Muscle of leg (tissue), 11 donors: Measurements from ENCODE around the gene GTPBP6. TPM values are rescaled to one million over a fixed set of nuclear protein-coding genes. Genes with fewer than 3 reads are reported as not detected.
A peak's percentile ranks its signal among the peaks of the same experiment; 100 is the strongest.
"Not testable (repeated sequence)": the region's sequence is repeated elsewhere in the genome, so short reads cannot be mapped to it uniquely, and the experiment has no call there.

Source experiments
- DNase-seq: peaks from one replicate; pipeline ENCODE4 v3.0.0; 2013
- H3K27ac ChIP-seq: one replicate; pipeline ENCODE4 v1.5.1; 2013; ENCODE audit warnings: mild to moderate bottlenecking, low read length, control low read depth
- H3K27me3 ChIP-seq: one replicate; pipeline ENCODE4 v1.6.1; 2013; ENCODE audit warnings: low read length; ENCODE audit not compliant: control insufficient read depth, insufficient read depth
- H3K36me3 ChIP-seq: one replicate; pipeline ENCODE4 v1.6.1; 2013; ENCODE audit warnings: low read length; ENCODE audit not compliant: control insufficient read depth, insufficient read depth
- H3K4me1 ChIP-seq: one replicate; pipeline ENCODE4 v1.6.1; 2013; ENCODE audit warnings: low read length; ENCODE audit not compliant: control insufficient read depth, insufficient read depth
- H3K4me3 ChIP-seq: one replicate; pipeline ENCODE4 v1.5.1; 2013; ENCODE audit warnings: low read length, control low read depth
- H3K9me3 ChIP-seq: replicated peaks from 2 replicates; pipeline ENCODE4 v1.6.1; 2013; ENCODE audit warnings: low read depth, low read length; ENCODE audit not compliant: control insufficient read depth
- WGBS: methylation state at CpG from one replicate; pipeline ENCODE4 v1.1.5; 2013; ENCODE audit warnings: missing lambda C conversion rate; ENCODE audit not compliant: insufficient coverage; 5-methylcytosine and 5-hydroxymethylcytosine counted together
- polyA plus RNA-seq, 8 donors: library from polyadenylated mRNA; unstranded; fragments of 120-200 nt; gene quantifications; one replicate each; pipeline versions ENCODE4 v1.2.1 to v1.2.3, GENCODE V29; 2013; ENCODE audit warnings: inconsistent platforms in 1 of 8, low replicate concordance in 1 of 8; ENCODE audit not compliant: insufficient read length in 8 of 8, insufficient read depth in 1 of 8
- total RNA-seq: library from RNA; stranded (reverse); fragments of 120-200 nt; gene quantifications from one replicate; pipeline ENCODE4 v1.2.4, GENCODE V29; 2013

The GTPBP6 gene
- total and polyA plus RNA-seq, 9 donors: 27.3 to 63.9 (median 54.1) TPM

GRCh38 chrX:290476-291166 is 28.0 kb downstream of the GTPBP6 start:
- Histone ChIP-seq H3K27ac (no peak overlapping the region), H3K4me1 (no peaks in the 10 kb centered on the region), H3K9me3 (peaks cover 4% of the 10 kb centered on the region), H3K4me3 (no peak overlapping the region), H3K36me3 (peaks cover 38% of the 10 kb centered on the region), H3K27me3 (no peaks in the 10 kb centered on the region)
- DNase-seq: no peak
- 91% methylated on average over 21 of the region's 42 CpGs for WGBS

- 93% methylated on average over 24 of the region's 25 CpGs for WGBS
- Histone ChIP-seq H3K4me1 (no peaks in the 10 kb centered on the region), H3K4me3 (no peak overlapping the region), H3K27me3 (no peaks in the 10 kb centered on the region), H3K9me3 (peaks cover 4% of the 10 kb centered on the region), H3K36me3 (peaks cover 43% of the 10 kb centered on the region), H3K27ac (no peak overlapping the region)
- DNase-seq: no peak
Observed at GRCh38 chrX:288561-288991, 30.0 kb downstream of the GTPBP6 start.

- H3K4me3 ChIP-seq: no peak overlapping the region
- 94% methylated on average over 3 of the region's 7 CpGs for WGBS
- no peak overlapping the region for H3K27ac ChIP-seq
- no peaks in the 10 kb centered on the region for H3K27me3 ChIP-seq
- no peaks in the 10 kb centered on the region for H3K4me1 ChIP-seq
- peaks cover 34% of the 10 kb centered on the region for H3K36me3 ChIP-seq
- DNase-seq: no peak
- no peaks in the 10 kb centered on the region for H3K9me3 ChIP-seq
Observed at GRCh38 chrX:287670-288069, 30.9 kb downstream of the GTPBP6 start.

GRCh38 chrX:285076-285677 is 33.4 kb downstream of the GTPBP6 start:
- no peak overlapping the region for H3K4me3 ChIP-seq
- H3K4me1 ChIP-seq: peaks cover 3% of the 10 kb centered on the region
- H3K27ac ChIP-seq: no peak overlapping the region
- H3K9me3 ChIP-seq: no peaks in the 10 kb centered on the region
- no peak for DNase-seq
- H3K36me3 ChIP-seq: peaks cover 24% of the 10 kb centered on the region
- H3K27me3 ChIP-seq: no peaks in the 10 kb centered on the region
- WGBS: 98% methylated on average over 12 of the region's 13 CpGs

- H3K9me3 ChIP-seq: no peaks in the 10 kb centered on the region
- peak overlapping the region; percentile 61 for H3K4me3 ChIP-seq
- peak overlapping the region; percentile 62 for H3K27ac ChIP-seq
- peaks cover 11% of the 10 kb centered on the region for H3K36me3 ChIP-seq
- no peaks in the 10 kb centered on the region for H3K27me3 ChIP-seq
- whole genome bisulfite sequencing: 0% methylated on average over 30 of the region's 45 CpGs
- DNase-seq: peak; percentile 96
- peaks cover 7% of the 10 kb centered on the region for H3K4me1 ChIP-seq
Observed at GRCh38 chrX:283115-283845, 35.3 kb downstream of the GTPBP6 start.

GRCh38 chrX:282000-282681 is 36.5 kb downstream of the GTPBP6 start:
- DNase-seq, H3K27me3 ChIP-seq, H3K27ac ChIP-seq, H3K9me3 ChIP-seq, H3K4me1 ChIP-seq, H3K4me3 ChIP-seq: not testable (repeated sequence)
- peaks cover 11% of the 10 kb centered on the region for H3K36me3 ChIP-seq
- 79% methylated on average over 7 of the region's 21 CpGs for WGBS

GRCh38 chrX:281166-281999 is 37.2 kb downstream of the GTPBP6 start, which contains the start of gene PLCXD1:
PLCXD1 (plus strand) TSS chrX:281381; CDS start chrX:284188, 2,807 bp downstream.
- H3K4me3 ChIP-seq: peak within 1 kb of the TSS; percentile 27
- WGBS: 30% methylated on average over 14 of the region's 25 CpGs
- no peaks in the 10 kb centered on the region for H3K9me3 ChIP-seq
- DNase-seq: peak; percentile 88
- peak within 1 kb of the TSS; percentile 49 for H3K27ac ChIP-seq
- peaks cover 7% of the 10 kb centered on the region for H3K27me3 ChIP-seq
- H3K36me3 ChIP-seq: peaks cover 11% of the 10 kb centered on the region
- peaks cover 13% of the 10 kb centered on the region for H3K4me1 ChIP-seq

- not testable (repeated sequence) for DNase-seq, H3K27ac ChIP-seq, H3K4me3 ChIP-seq
Observed at GRCh38 chrX:280722-281121, 37.9 kb downstream of the GTPBP6 start.

GRCh38 chrX:279757-280604 is 38.6 kb downstream of the GTPBP6 start:
- H3K27me3 ChIP-seq: peaks cover 18% of the 10 kb centered on the region
- H3K36me3 ChIP-seq, H3K27ac ChIP-seq, H3K4me3 ChIP-seq, H3K9me3 ChIP-seq: not testable (repeated sequence)
- 78% methylated on average over 11 of the region's 45 CpGs for WGBS
- H3K4me1 ChIP-seq: peaks cover 26% of the 10 kb centered on the region
- peak; percentile 56 for DNase-seq

More at GRCh38 chrX:280722-281121, 37.9 kb downstream of the GTPBP6 start:
- WGBS: no CpG with 5 or more reads among the region's 24 CpGs
- H3K4me1 ChIP-seq: peaks cover 19% of the 10 kb centered on the region
- peaks cover 14% of the 10 kb centered on the region for H3K27me3 ChIP-seq
- not testable (repeated sequence) for H3K9me3 ChIP-seq, H3K36me3 ChIP-seq
